ENCODE results near the gene SORL1.
A peak's percentile ranks its signal among the peaks of the same experiment; 100 is the strongest.

The SORL1 gene

GRCh38 chr11:121465709-121466062, 13.6 kb downstream of the SORL1 start:
- Histone ChIP-seq H3K27me3 (ENCODE audit: control insufficient read depth, insufficient read depth, low read length) (no peaks in the 10 kb centered on the region), H3K4me3 (ENCODE audit: low read depth, low read length) (peak overlapping the region; percentile 17; the same call in 1 of the 2 replicates), H3K36me3 (ENCODE audit: control insufficient read depth, insufficient read depth, low read length) (peaks cover 9% of the 10 kb centered on the region; the same call in 1 of the 2 replicates), H3K9ac (ENCODE audit: low read length) (peak overlapping the region; percentile 60), H3K4me1 (ENCODE audit: control insufficient read depth, insufficient read depth, low read length) (peaks cover 66% of the 10 kb centered on the region), H3K9me3 (ENCODE audit: control insufficient read depth, insufficient read depth, low read depth, low read length) (no peaks in the 10 kb centered on the region), H3K27ac (ENCODE audit: low read depth, low read length) (peak overlapping the region; percentile 67; the same call in 1 of the 2 replicates)

GRCh38 chr11:121466063-121466794, 14.1 kb downstream of the SORL1 start:
- peak overlapping the region; percentile 60 for H3K9ac ChIP-seq (ENCODE audit: low read length)
- H3K36me3 ChIP-seq (ENCODE audit: control insufficient read depth, insufficient read depth, low read length): peaks cover 14% of the 10 kb centered on the region; the same call in 1 of the 2 replicates
- peak overlapping the region; percentile 67; the same call in 1 of the 2 replicates for H3K27ac ChIP-seq (ENCODE audit: low read depth, low read length)
- H3K9me3 ChIP-seq (ENCODE audit: control insufficient read depth, insufficient read depth, low read depth, low read length): no peaks in the 10 kb centered on the region
- no peaks in the 10 kb centered on the region for H3K27me3 ChIP-seq (ENCODE audit: control insufficient read depth, insufficient read depth, low read length)
- H3K4me3 ChIP-seq (ENCODE audit: low read depth, low read length): peak overlapping the region; percentile 17; the same call in 1 of the 2 replicates
- peaks cover 62% of the 10 kb centered on the region for H3K4me1 ChIP-seq (ENCODE audit: control insufficient read depth, insufficient read depth, low read length)

GRCh38 chr11:121467471-121467870, 15.4 kb downstream of the SORL1 start:
- no peaks in the 10 kb centered on the region for H3K27me3 ChIP-seq (ENCODE audit: control insufficient read depth, insufficient read depth, low read length)
- no peak overlapping the region; the same call in 1 of the 2 replicates for H3K27ac ChIP-seq (ENCODE audit: low read depth, low read length)
- H3K9me3 ChIP-seq (ENCODE audit: control insufficient read depth, insufficient read depth, low read depth, low read length): no peaks in the 10 kb centered on the region
- no peak overlapping the region for H3K9ac ChIP-seq (ENCODE audit: low read length)
- no peak overlapping the region for H3K4me3 ChIP-seq (ENCODE audit: low read depth, low read length)
- H3K4me1 ChIP-seq (ENCODE audit: control insufficient read depth, insufficient read depth, low read length): peaks cover 58% of the 10 kb centered on the region
- peaks cover 17% of the 10 kb centered on the region; the same call in 1 of the 2 replicates for H3K36me3 ChIP-seq (ENCODE audit: control insufficient read depth, insufficient read depth, low read length)

- peaks cover 17% of the 10 kb centered on the region; the same call in 1 of the 2 replicates for H3K36me3 ChIP-seq (ENCODE audit: control insufficient read depth, insufficient read depth, low read length)
- no peak overlapping the region for H3K4me3 ChIP-seq (ENCODE audit: low read depth, low read length)
- no peaks in the 10 kb centered on the region for H3K27me3 ChIP-seq (ENCODE audit: control insufficient read depth, insufficient read depth, low read length)
- no peak overlapping the region for H3K27ac ChIP-seq (ENCODE audit: low read depth, low read length)
- peaks cover 55% of the 10 kb centered on the region for H3K4me1 ChIP-seq (ENCODE audit: control insufficient read depth, insufficient read depth, low read length)
- no peaks in the 10 kb centered on the region for H3K9me3 ChIP-seq (ENCODE audit: control insufficient read depth, insufficient read depth, low read depth, low read length)
- H3K9ac ChIP-seq (ENCODE audit: low read length): no peak overlapping the region
Observed at GRCh38 chr11:121467965-121468364, 15.9 kb downstream of the SORL1 start.

GRCh38 chr11:121469910-121470309, 17.8 kb downstream of the SORL1 start:
- peaks cover 40% of the 10 kb centered on the region for H3K4me1 ChIP-seq (ENCODE audit: control insufficient read depth, insufficient read depth, low read length)
- peaks cover 17% of the 10 kb centered on the region; the same call in 1 of the 2 replicates for H3K36me3 ChIP-seq (ENCODE audit: control insufficient read depth, insufficient read depth, low read length)

GRCh38 chr11:121471167-121471566, 19.1 kb downstream of the SORL1 start:
- Histone ChIP-seq H3K27me3 (ENCODE audit: control insufficient read depth, insufficient read depth, low read length) (no peaks in the 10 kb centered on the region), H3K4me1 (ENCODE audit: control insufficient read depth, insufficient read depth, low read length) (peaks cover 31% of the 10 kb centered on the region), H3K9ac (ENCODE audit: low read length) (no peak overlapping the region), H3K4me3 (ENCODE audit: low read depth, low read length) (no peak overlapping the region), H3K36me3 (ENCODE audit: control insufficient read depth, insufficient read depth, low read length) (peaks cover 17% of the 10 kb centered on the region; the same call in 1 of the 2 replicates), H3K9me3 (ENCODE audit: control insufficient read depth, insufficient read depth, low read depth, low read length) (no peaks in the 10 kb centered on the region), H3K27ac (ENCODE audit: low read depth, low read length) (no peak overlapping the region)

More at GRCh38 chr11:121469910-121470309, 17.8 kb downstream of the SORL1 start:
- Histone ChIP-seq H3K9me3 (ENCODE audit: control insufficient read depth, insufficient read depth, low read depth, low read length) (no peaks in the 10 kb centered on the region), H3K27me3 (ENCODE audit: control insufficient read depth, insufficient read depth, low read length) (no peaks in the 10 kb centered on the region), H3K27ac (ENCODE audit: low read depth, low read length) (no peak overlapping the region), H3K4me3 (ENCODE audit: low read depth, low read length) (no peak overlapping the region), H3K9ac (ENCODE audit: low read length) (no peak overlapping the region)

GRCh38 chr11:121472312-121472711, 20.2 kb downstream of the SORL1 start:
- Histone ChIP-seq H3K4me1 (ENCODE audit: control insufficient read depth, insufficient read depth, low read length) (peaks cover 28% of the 10 kb centered on the region), H3K9me3 (ENCODE audit: control insufficient read depth, insufficient read depth, low read depth, low read length) (no peaks in the 10 kb centered on the region), H3K36me3 (ENCODE audit: control insufficient read depth, insufficient read depth, low read length) (peaks cover 17% of the 10 kb centered on the region; the same call in 1 of the 2 replicates), H3K4me3 (ENCODE audit: low read depth, low read length) (no peak overlapping the region), H3K27ac (ENCODE audit: low read depth, low read length) (no peak overlapping the region), H3K9ac (ENCODE audit: low read length) (no peak overlapping the region), H3K27me3 (ENCODE audit: control insufficient read depth, insufficient read depth, low read length) (no peaks in the 10 kb centered on the region)

GRCh38 chr11:121473064-121473777, 21.1 kb downstream of the SORL1 start:
- peaks cover 18% of the 10 kb centered on the region; the same call in 1 of the 2 replicates for H3K36me3 ChIP-seq (ENCODE audit: control insufficient read depth, insufficient read depth, low read length)
- H3K4me1 ChIP-seq (ENCODE audit: control insufficient read depth, insufficient read depth, low read length): peaks cover 24% of the 10 kb centered on the region
- H3K4me3 ChIP-seq (ENCODE audit: low read depth, low read length): no peak overlapping the region

GRCh38 chr11:121474680-121475079, 22.6 kb downstream of the SORL1 start:
- H3K36me3 ChIP-seq (ENCODE audit: control insufficient read depth, insufficient read depth, low read length): peaks cover 23% of the 10 kb centered on the region; the same call in 1 of the 2 replicates
- no peak overlapping the region for H3K4me3 ChIP-seq (ENCODE audit: low read depth, low read length)
- H3K27me3 ChIP-seq (ENCODE audit: control insufficient read depth, insufficient read depth, low read length): no peaks in the 10 kb centered on the region
- H3K4me1 ChIP-seq (ENCODE audit: control insufficient read depth, insufficient read depth, low read length): peaks cover 37% of the 10 kb centered on the region
- H3K27ac ChIP-seq (ENCODE audit: low read depth, low read length): no peak overlapping the region
- H3K9me3 ChIP-seq (ENCODE audit: control insufficient read depth, insufficient read depth, low read depth, low read length): no peaks in the 10 kb centered on the region
- H3K9ac ChIP-seq (ENCODE audit: low read length): no peak overlapping the region

More at GRCh38 chr11:121473064-121473777, 21.1 kb downstream of the SORL1 start:
- no peak overlapping the region for H3K27ac ChIP-seq (ENCODE audit: low read depth, low read length)
- H3K9ac ChIP-seq (ENCODE audit: low read length): no peak overlapping the region
- H3K9me3 ChIP-seq (ENCODE audit: control insufficient read depth, insufficient read depth, low read depth, low read length): no peaks in the 10 kb centered on the region
- H3K27me3 ChIP-seq (ENCODE audit: control insufficient read depth, insufficient read depth, low read length): no peaks in the 10 kb centered on the region

GRCh38 chr11:121476379-121477032, 24.4 kb downstream of the SORL1 start:
- Histone ChIP-seq H3K36me3 (ENCODE audit: control insufficient read depth, insufficient read depth, low read length) (peaks cover 6% of the 10 kb centered on the region; the same call in 1 of the 2 replicates), H3K9ac (ENCODE audit: low read length) (no peak overlapping the region), H3K27me3 (ENCODE audit: control insufficient read depth, insufficient read depth, low read length) (no peaks in the 10 kb centered on the region), H3K4me1 (ENCODE audit: control insufficient read depth, insufficient read depth, low read length) (peaks cover 40% of the 10 kb centered on the region), H3K9me3 (ENCODE audit: control insufficient read depth, insufficient read depth, low read depth, low read length) (no peaks in the 10 kb centered on the region), H3K27ac (ENCODE audit: low read depth, low read length) (no peak overlapping the region), H3K4me3 (ENCODE audit: low read depth, low read length) (no peak overlapping the region)

Measured in HUES6 (cell line).